ENCODE data around the gene CTCF.
A peak's percentile ranks its signal among the peaks of the same experiment; 100 is the strongest.
"Not testable (repeated sequence)": the region's sequence is repeated elsewhere in the genome, so short reads cannot be mapped to it uniquely, and the experiment has no call there.

Gene CTCF

DNA sequence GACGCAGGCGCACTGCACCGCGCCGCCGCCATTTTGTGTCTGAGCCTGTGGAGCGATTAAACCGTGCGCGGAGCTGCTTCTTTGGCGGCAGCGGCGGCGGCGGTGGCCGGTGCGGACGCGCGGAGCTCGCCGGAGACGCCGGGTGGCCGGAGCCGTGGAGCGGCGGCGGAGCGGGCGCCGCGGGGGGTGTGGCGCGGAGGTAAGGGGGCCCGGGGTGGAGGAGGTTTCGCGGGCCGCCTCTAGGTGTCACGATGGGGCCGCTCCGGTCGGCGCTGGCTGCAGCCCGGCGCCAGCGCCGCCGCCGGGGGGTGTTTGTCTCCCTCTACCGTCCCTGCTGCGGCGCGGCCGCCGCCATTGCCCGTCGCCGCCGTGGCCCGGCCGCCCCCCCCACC lies at the start of gene CTCF:
TSS of gene CTCF (plus strand) at position 1 of the 392 bp plus-strand sequence. CDS start 48,307 bp downstream, outside the sequence.
- DNase-seq (ENCODE audit: low read depth, low spot score), result no peak

GRCh38 chr16:67513892-67514291 lies 48.4 kb upstream of the CTCF start:
- not testable (repeated sequence) for DNase-seq (ENCODE audit: low read depth, low spot score)

DNA sequence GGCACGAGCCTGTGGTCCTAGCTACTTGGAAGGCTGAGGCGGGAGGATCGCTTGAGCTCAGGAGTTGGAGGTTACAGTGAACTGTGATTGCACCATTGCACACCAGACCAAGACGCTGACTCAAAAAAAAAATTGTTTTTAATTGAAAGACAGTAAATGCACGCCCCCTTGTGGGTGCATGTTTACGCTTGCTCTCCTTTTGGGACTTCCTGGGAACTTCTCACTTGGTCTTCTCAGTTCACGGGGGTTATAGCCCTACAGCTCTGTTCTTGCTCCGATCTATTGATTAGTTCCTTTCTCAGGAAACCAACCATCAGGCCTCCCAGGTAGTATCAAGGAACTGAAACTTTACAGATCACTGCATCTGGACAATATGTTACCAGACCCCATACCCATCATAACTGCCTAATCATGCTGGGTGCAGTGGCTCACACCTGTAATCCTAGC lies 47.9 kb upstream of the CTCF start:
- peak; percentile 68 for DNase-seq (ENCODE audit: low read depth, low spot score)

DNA sequence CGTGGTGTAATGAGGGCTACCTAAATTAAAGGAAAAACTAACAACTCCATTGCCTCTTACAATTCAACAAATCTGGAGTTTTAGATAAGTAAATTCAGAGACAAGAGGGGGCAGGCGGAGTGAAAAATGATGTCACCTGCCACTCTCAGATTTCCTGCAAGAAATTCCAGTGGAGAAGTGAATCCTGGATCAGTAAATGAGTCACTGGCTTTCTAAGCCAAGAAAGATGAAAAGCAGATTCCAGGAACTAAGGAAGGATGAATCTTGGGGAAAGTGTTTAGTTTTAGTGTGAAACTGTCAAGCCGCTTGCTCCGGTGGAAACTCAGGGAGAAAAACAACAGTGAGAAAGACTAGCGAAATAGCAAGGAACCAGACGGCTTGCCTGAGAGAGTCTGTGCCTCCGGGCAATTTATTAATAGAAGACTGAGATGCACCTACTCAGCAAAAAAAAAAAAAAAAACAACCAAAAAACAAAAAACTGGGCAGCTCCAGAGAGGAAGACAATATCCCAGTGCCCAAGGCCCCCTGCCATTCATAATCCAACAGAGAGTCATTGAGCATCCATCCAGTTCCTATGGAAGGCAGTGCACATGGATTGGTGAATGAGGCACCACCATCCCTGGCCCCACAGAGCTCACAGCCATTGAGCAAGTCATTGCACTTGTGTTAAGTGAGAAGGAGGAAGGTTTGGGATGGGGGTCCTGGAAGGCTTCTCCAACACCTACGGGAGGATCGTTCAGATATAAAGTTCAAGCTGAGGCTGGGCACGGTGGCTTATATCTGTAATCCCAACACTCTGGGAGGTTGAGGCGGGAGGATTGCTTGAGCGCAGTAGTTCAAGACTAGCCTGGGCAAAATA lies 45.8 kb upstream of the CTCF start:
- DNase-seq (ENCODE audit: low read depth, low spot score), result no peak

GRCh38 chr16:67517155-67517445 lies 45.2 kb upstream of the CTCF start:
- no peak for DNase-seq (ENCODE audit: low read depth, low spot score)

DNA sequence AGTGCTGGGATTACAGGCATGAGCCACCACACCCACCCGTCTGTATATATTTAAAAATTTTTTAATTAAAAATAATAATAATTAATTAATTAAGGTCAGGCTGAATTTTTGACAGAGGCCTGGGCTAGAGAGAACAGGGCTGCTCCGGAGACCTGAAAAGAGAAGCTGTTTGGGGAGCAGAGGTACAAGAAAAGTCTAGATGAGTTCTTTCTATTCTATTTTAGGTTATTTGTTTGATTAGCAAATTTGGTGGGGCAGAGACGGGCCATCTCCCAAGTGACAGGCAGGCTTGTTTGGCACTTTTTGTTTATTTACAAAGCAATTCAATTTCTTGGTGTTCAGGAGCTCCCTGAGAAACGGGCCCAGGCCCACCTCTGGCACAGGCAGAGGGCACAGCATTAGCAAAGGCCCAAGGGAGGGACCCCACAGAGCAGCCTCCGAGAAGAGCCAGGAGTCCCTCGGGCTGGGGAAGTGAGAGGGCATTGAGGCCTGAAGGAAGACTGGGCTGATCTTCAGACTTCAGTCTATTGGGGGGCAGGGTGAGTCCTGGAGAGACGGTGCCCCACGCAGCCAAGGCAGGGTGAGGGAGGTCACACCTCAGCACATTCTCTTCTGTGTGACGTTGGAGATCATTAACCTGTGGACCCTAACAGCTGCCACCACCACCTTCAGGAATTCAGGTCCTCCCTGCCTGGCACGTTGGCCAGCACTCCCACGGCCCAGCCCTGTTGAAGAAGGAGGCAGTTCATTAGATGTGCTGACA lies 44.5 kb upstream of the CTCF start:
- DNase-seq (ENCODE audit: low read depth, low spot score), result no peak

DNA sequence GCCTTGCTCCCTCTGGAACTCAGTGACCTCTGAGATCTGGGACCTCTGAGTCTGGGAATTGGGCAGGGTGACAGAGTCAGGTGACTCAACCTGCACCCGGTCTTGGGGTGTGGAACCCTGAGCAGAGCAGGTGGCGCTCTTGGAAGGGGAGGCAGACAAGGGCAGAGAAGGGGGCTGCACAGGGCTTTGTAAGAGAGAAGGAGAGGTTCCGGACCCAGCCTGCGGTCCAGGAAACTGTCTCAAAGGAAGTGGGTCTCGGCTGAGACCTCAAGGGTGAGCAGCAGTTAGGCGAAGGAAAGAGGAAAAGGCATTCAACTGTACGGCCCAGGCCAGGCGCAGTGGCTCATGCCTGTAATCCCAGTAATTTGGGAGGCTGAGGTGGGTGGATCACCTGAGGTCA lies 43.6 kb upstream of the CTCF start:
- no peak for DNase-seq (ENCODE audit: low read depth, low spot score)

DNA sequence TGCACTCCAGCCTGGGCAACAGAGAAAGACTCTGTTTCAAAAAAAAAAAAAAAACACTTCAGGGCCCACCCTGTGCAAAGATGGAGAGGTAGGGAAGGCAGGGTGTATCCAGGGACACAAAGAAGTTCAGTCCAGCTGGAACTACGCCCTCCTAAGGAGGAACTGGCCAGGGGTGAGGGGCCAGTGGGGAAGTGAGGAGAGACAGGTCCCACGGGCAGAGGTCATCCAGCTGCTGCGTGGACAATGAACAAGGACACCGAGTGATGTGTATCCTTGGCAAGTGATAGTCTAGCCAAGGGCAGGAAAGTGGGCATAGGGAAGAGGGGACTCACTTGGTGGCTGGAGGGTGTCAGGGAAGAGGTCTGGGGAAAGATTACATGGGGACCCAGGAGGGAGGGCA lies 43.1 kb upstream of the CTCF start:
- no peak for DNase-seq (ENCODE audit: low read depth, low spot score)

GRCh38 chr16:67521095-67521804 lies 41.1 kb upstream of the CTCF start:
- DNase-seq (ENCODE audit: low read depth, low spot score), result peak; percentile 95

GRCh38 chr16:67525176-67525860 lies 37.0 kb upstream of the CTCF start:
- no peak for DNase-seq (ENCODE audit: low read depth, low spot score)

DNA sequence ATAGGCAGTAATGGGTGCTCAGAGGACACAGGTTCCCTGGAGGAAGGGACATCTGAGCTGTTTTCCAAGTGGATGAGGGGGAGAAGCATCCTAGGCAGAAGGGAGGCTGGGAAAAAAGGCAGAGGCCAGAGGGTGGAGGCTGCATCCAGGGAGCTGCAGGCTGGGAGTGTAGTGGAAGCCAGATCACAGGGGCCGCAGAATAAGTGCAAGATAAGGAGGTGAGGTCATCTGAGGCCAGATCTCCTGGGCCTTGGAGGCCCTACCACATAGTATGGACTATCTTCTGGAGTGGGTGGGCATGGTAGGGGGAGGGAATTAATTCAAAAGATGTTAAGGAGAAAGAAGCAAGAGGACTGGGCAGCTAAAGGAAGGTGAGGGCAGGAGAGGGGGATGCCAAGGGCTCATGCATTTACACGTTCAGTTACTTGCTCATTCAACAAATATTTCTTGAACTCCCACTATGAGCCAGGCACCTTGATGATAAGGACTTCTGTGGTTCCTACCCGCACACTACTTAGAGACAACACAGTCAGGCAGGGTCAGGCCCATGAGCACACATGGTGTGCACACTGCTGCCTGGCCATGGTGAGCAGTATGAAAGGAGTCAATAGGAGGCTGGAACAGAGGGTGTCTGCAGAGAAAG lies 36.1 kb upstream of the CTCF start:
- DNase-seq (ENCODE audit: low read depth, low spot score), result no peak

- DNase-seq (ENCODE audit: low read depth, low spot score), result no peak
These were observed 34.0 kb upstream of the CTCF start, which contains the start of gene RIPOR1 for GRCh38 chr16:67528222-67528869. Gene RIPOR1 (plus strand): TSS chr16:67528829. CDS start chr16:67538447, 9,618 bp downstream.

- no peak for DNase-seq (ENCODE audit: low read depth, low spot score)
These were observed 33.3 kb upstream of the CTCF start for GRCh38 chr16:67528870-67529581.

- DNase-seq (ENCODE audit: low read depth, low spot score), result no peak
These were observed 32.7 kb upstream of the CTCF start for GRCh38 chr16:67529582-67530012.

DNA sequence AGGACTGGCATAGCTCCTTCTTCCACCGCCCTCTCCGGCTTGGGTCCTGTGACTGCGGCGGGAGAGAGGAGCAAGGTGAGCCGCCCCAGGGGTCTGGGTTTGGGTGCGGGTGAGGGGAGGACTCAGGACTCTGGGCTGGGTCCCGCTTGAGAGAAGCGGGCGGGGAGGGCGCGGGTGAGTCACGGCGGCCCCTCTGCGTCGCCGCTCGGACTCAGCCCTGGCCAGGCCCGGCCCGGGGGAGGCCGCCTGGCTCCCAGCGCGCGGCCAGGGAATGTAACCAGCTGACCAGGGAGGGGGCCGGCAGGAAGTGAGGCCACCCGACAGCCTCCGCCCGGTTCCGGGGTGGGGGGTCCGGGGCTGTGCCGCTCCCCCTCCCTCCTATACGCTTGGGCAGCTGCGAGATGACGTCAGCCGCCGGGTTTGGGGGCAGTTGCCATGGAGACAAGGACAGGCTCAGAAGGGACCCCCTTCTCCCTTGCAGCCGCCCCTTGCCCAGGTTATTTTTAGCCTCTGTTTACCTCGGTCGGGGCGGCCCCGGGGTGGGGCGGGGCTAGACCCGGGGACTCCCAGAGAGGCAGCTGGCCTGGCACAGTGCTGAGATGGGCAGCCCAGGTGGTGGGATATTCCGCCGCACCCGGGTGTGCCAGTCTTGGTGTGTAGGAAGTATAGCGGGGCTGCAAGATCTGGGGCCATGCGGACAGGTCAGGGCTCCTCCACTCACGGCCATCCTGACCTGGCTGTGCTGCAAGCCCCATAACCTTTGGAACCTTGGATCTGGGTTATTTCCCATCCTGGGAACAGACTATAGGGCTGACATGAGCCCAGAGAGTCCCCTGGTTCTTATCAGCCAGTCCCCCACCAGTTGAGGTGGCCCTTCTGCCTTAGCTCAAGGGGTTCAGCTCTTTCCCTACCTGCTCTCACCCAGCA lies 32.0 kb upstream of the CTCF start:
- DNase-seq (ENCODE audit: low read depth, low spot score), result no peak

- DNase-seq (ENCODE audit: low read depth, low spot score), result no peak
These were observed 31.1 kb upstream of the CTCF start for GRCh38 chr16:67531247-67531646.

GRCh38 chr16:67533024-67533560 lies 29.2 kb upstream of the CTCF start:
- no peak for DNase-seq (ENCODE audit: low read depth, low spot score)

GRCh38 chr16:67533987-67534386 lies 28.3 kb upstream of the CTCF start:
- not testable (repeated sequence) for DNase-seq (ENCODE audit: low read depth, low spot score)

- DNase-seq (ENCODE audit: low read depth, low spot score), result no peak
These were observed 27.9 kb upstream of the CTCF start for GRCh38 chr16:67534431-67534830.
